Hepatocyte (in vitro differentiated cells): Measurements from ENCODE around the gene RGMB.

ENCODE experiments used
- CTCF ChIP-seq: fragments of 200-600 bp; sonication (generic); IDR thresholded peaks from 2 replicates; pipeline ENCODE4 v1.5.1; 2016; ENCODE audit warnings: antibody characterized with exemption, mild to moderate bottlenecking; ENCODE audit not compliant: poor library complexity
- EZH2 ChIP-seq: fragments of 200-600 bp; sonication (generic); IDR thresholded peaks from 2 replicates; pipeline ENCODE4 v1.6.1; 2016; ENCODE audit warnings: antibody characterized with exemption, mild to moderate bottlenecking, borderline replicate concordance
- EZH2phosphoT487 ChIP-seq: fragments of 200-600 bp; sonication (generic); IDR thresholded peaks from one replicate; pipeline ENCODE4 v1.6.1; 2018; ENCODE audit warnings: antibody characterized with exemption, mild to moderate bottlenecking, low read depth, moderate library complexity; ENCODE audit not compliant: unreplicated experiment, severe bottlenecking

- no peak for TF ChIP-seq CTCF
- no peak for TF ChIP-seq EZH2
- no peak for TF ChIP-seq EZH2phosphoT487
Observed at GRCh38 chr5:98775246-98776065, 2.0 kb downstream of the RGMB start.
